HepG2 (cell line): ENCODE results near the gene KCTD16. TPM values are rescaled to one million over a fixed set of nuclear protein-coding genes. Genes with fewer than 3 reads are reported as not detected.

Source experiments
- ATAC-seq: fragments of 200-7000 bp; cut with Tn5 transposase; 3 replicates; pipeline ENCODE4 v1.9.1; 2020; ENCODE audit warnings: mild to moderate bottlenecking, moderate library complexity
- BruUV-seq: library from RNA; stranded (reverse); fragments of 400-500 nt; replicated peaks from 2 replicates; lab custom pipeline; 2021; lab: Mats Ljungman, UMichigan
- CTCF ChIA-PET: fragments of 300-600 bp; formaldehyde crosslinking; extraction: SDS; loops from one replicate; lab custom pipeline; 2021; ENCODE audit warnings: low total read pairs, inconsistent platforms, low intra/inter-chr PET ratio; lab: Yijun Ruan, JAX
- POLR2A ChIA-PET: fragments of 350-600 bp; sonication (Branson Sonifier 250); formaldehyde crosslinking; loops from one replicate; lab custom pipeline; 2020; ENCODE audit warnings: antibody characterized with exemption, inconsistent platforms; lab: Yijun Ruan, JAX
- DNase-seq: peaks from one replicate; pipeline ENCODE4 v3.0.0-alpha.2; 2015; ENCODE audit warnings: low spot score
- FAIRE-seq: peaks from 3 replicates; lab custom pipeline; 2011; peaks lifted over from hg19 to GRCh38; lab: Jason Lieb, UNC
- H2AFZ ChIP-seq: one replicate; pipeline ENCODE4 v1.6.1; 2011; ENCODE audit warnings: low read length, inconsistent platforms
- H3K27ac ChIP-seq: fragments of 300-600 bp; 3 replicates; pipeline ENCODE4 v1.8.0; 2011; ENCODE audit warnings: mixed run types, mild to moderate bottlenecking, mixed read lengths, low read length, inconsistent platforms; ENCODE audit not compliant: insufficient read depth; ENCODE audit errors: extremely low read length
- H3K27me3 ChIP-seq, 2 experiments: fragments of 200-600 bp in 1 of 2; 2 replicates in 1 of 2; 3 replicates in 1 of 2; pipeline versions ENCODE4 v1.6.0 to v1.8.0; 2011; ENCODE audit warnings: low read length in 2 of 2, mild to moderate bottlenecking in 2 of 2, moderate library complexity in 2 of 2, inconsistent platforms in 1 of 2; ENCODE audit not compliant: insufficient read depth in 2 of 2, control insufficient read depth in 1 of 2
- H3K36me3 ChIP-seq, 2 experiments: fragments of 200-600 bp in 1 of 2; replicated peaks in 1 of 2; 2 replicates in 1 of 2; 3 replicates in 1 of 2; pipeline versions ENCODE4 v1.5.1 to v1.8.0; 2011; ENCODE audit warnings: low read length in 2 of 2, inconsistent platforms in 1 of 2; ENCODE audit not compliant: insufficient read depth in 2 of 2, control insufficient read depth in 1 of 2
- H3K4me1 ChIP-seq: 2 replicates; pipeline ENCODE4 v1.5.1; 2012; ENCODE audit warnings: low read length, inconsistent platforms; ENCODE audit not compliant: insufficient read depth
- H3K4me2 ChIP-seq: 2 replicates; pipeline ENCODE4 v1.6.0; 2011; ENCODE audit warnings: low read depth, low read length, inconsistent platforms
- H3K4me3 ChIP-seq, 3 experiments: fragments of 200-600 bp in 1 of 3; sonication (generic), shearing (Covaris generic) in 1 of 3; replicated peaks in 1 of 3; 2 replicates each; pipeline ENCODE4 v1.5.1; 2011 to 2016; ENCODE audit warnings: low read length in 3 of 3, inconsistent platforms in 2 of 3, low read depth in 2 of 3, mild to moderate bottlenecking in 2 of 3, control low read depth in 1 of 3, mixed read lengths in 1 of 3; ENCODE audit not compliant: insufficient read depth in 1 of 3
- H3K79me2 ChIP-seq: one replicate; pipeline ENCODE4 v1.6.1; 2011; ENCODE audit warnings: low read length, inconsistent platforms; ENCODE audit not compliant: insufficient read depth
- H3K9ac ChIP-seq: 2 replicates; pipeline ENCODE4 v1.6.0; 2011; ENCODE audit warnings: mild to moderate bottlenecking, low read depth, low read length, inconsistent platforms; ENCODE audit not compliant: insufficient read depth
- H3K9me3 ChIP-seq: 2 replicates; pipeline ENCODE4 v1.5.1; 2012; ENCODE audit warnings: mild to moderate bottlenecking, low read length
- H4K20me1 ChIP-seq: 2 replicates; pipeline ENCODE4 v1.6.0; 2011; ENCODE audit warnings: inconsistent platforms, mild to moderate bottlenecking, low read length, moderate library complexity; ENCODE audit not compliant: insufficient read depth
- ARID2 ChIP-seq: sonication (generic); formaldehyde crosslinking; IDR thresholded peaks from 2 replicates; pipeline ENCODE4 v1.8.1; 2022; ENCODE audit warnings: mild to moderate bottlenecking, missing genetic modification reagents, borderline replicate concordance
- ATF7 ChIP-seq, 2 experiments: fragments of 450-650 bp in 1 of 2; sonication (generic) in 1 of 2; formaldehyde crosslinking in 1 of 2; IDR thresholded peaks; 2 replicates each; pipeline versions ENCODE4 v1.4.0 to v1.6.1; 2016 to 2020; ENCODE audit warnings: antibody characterized with exemption in 1 of 2, mild to moderate bottlenecking in 1 of 2, missing genetic modification reagents in 1 of 2
- ELF3 ChIP-seq: IDR thresholded peaks from 2 replicates; pipeline ENCODE4 v1.6.1; 2016; ENCODE audit warnings: missing genetic modification reagents, missing compliant biosample characterization
- IKZF1 ChIP-seq: fragments of 450-650 bp; IDR thresholded peaks from 2 replicates; pipeline ENCODE4 v1.7.1; 2016
- NCOA5 ChIP-seq: sonication (generic); formaldehyde crosslinking; IDR thresholded peaks from 2 replicates; pipeline ENCODE4 v1.4.0; 2020; ENCODE audit warnings: missing genetic modification reagents
- NFE2L2 ChIP-seq: fragments of 150-350 bp; IDR thresholded peaks from 2 replicates; pipeline ENCODE4 v1.6.1; 2014; ENCODE audit warnings: low read length
- PHF21A ChIP-seq: sonication (generic); formaldehyde crosslinking; IDR thresholded peaks from 2 replicates; pipeline ENCODE4 v1.5.0; 2020; ENCODE audit warnings: mild to moderate bottlenecking, missing genetic modification reagents
- WGBS: methylation state at CpG from one replicate; pipeline ENCODE4 v1.1.6; 2017; ENCODE audit warnings: low lambda C conversion rate; 5-methylcytosine and 5-hydroxymethylcytosine counted together
- in situ Hi-C: cut with HindIII; loops from 2 replicates; pipeline ENCODE4 v1.10.0; 2017; ENCODE audit warnings: low pct_unique_long_range_greater_than_20kb; ENCODE audit not compliant: extremely low pct_ligation_motif_present
- intact Hi-C: fragments of 100-400 bp; cut with micrococcal nuclease; formaldehyde crosslinking; loops from one replicate; pipeline ENCODE4 v1.10.0; 2022; ENCODE audit not compliant: unreplicated experiment
- polyA plus RNA-seq, 8 experiments: library from polyadenylated mRNA; depleted of rRNA in 3 of 8; stranded (reverse) in 7 of 8; unstranded in 1 of 8; fragments of >200 nt; fragmentation: Illumina TruSeq in 4 of 8; extraction: Trizol in 4 of 8; gene quantifications; 2 replicates each; pipeline versions ENCODE4 v1.2.1 to v1.2.3, GENCODE V29; 2011 to 2016; ENCODE audit warnings: low read depth in 4 of 8, missing spikeins in 1 of 8, mixed read lengths in 1 of 8; ENCODE audit not compliant: insufficient read depth in 1 of 8
- total RNA-seq, 5 experiments: library from RNA; depleted of rRNA; stranded (reverse); fragments of >200 nt; fragmentation: Illumina TruSeq; extraction: Trizol; gene quantifications; 2 replicates each; pipeline ENCODE4 v1.2.3, GENCODE V29; 2016; ENCODE audit warnings: low read depth in 1 of 5

KCTD16 gene
- total and polyA plus RNA-seq, 2 of the 13 experiments (the other 11 are each of a cell fraction or from before 2014, with no cell fraction given) = 0.02 to 0.09 TPM

DNA sequence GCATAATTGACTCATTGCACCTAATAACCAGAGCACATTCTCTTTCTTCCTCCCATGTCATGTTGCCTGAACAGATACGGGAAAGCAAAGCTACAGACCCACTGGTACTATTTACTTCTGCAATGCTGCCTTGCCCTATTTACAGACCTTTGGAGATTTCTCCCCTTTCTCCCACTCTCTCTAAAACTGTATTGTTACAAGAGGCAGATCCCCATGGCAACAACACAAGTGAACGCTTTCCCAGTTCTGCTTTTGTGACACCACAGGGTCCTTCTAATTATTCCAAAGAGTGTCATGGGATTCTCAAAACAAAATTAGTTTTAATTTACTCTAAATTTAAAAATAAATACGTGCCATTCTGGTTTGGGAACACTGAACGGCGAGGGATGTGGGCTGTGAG lies 104.7 kb downstream of the KCTD16 start (continued):
- no peak for TF ChIP-seq NCOA5 (CRISPR knock-in tag)

DNA sequence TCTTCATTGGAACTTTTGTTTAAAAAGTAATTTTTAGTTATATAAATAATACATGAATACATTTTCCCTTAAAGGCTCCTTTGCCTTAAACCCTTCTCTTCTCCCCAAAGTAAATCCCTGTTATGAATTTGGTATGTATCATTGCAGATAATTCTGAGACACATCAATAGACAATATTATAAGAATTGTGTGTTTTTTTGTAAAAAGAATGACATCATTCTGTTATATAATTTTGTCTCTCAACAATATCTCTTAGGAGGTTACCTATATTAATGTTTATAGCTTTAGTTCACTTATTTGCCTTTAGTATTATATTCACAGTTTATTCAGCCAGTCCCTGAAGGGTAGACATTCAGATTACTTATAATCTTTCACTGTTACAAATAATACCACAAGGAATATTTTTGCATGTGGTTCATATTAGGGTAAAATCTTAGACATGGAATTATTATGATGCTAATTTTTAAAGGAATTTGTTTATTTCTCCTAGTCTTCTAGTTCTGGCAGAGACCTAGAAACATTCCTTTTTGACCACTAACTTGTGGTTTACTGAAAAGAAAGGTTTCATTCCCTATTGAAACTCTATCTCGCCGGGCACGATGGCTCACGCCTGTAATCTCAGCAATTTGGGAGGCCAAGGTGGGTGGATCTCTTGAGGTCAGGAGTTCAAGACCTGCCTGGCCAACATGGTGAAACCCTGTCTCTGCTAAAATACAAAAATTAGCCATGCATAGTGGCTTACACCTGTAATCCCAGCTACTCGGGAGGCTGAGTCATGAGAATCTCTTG lies 105.6 kb downstream of the KCTD16 start:
- H3K9ac ChIP-seq = no peak overlapping the region
- TF ChIP-seq PHF21A (no peak), ATF7 (IDR thresholded peaks at IDR 0.05) (peak; percentile 83), ATF7 (CRISPR knock-in tag; IDR thresholded peaks at IDR 0.05) (no peak)
- TF ChIP-seq, all 625 proteins: peak for 1
- H3K4me1 ChIP-seq = no peaks in the 10 kb centered on the region
- no peaks in the 10 kb centered on the region for H4K20me1 ChIP-seq
- H3K27me3 ChIP-seq = no peaks in the 10 kb centered on the region
- H3K4me2 ChIP-seq = no peak overlapping the region
- in situ Hi-C loops (no loop called here), intact Hi-C loops (no loop called here)
- no TSS peak for BruUV-seq
- H3K79me2 ChIP-seq = no peaks in the 10 kb centered on the region
- ChIA-PET CTCF (no interaction called here), POLR2A (no interaction called here)
- H3K27ac ChIP-seq = no peak overlapping the region
- no peak for DNase-seq
- H2AFZ ChIP-seq = no peak overlapping the region
- FAIRE-seq = no peak
- WGBS = under 1% methylated on average over 5 of the region's 5 CpGs
- H3K4me3 ChIP-seq = no peak overlapping the region
- H3K9me3 ChIP-seq = no peaks in the 10 kb centered on the region
- H3K36me3 ChIP-seq = no peaks in the 10 kb centered on the region
- no peak for ATAC-seq

DNA sequence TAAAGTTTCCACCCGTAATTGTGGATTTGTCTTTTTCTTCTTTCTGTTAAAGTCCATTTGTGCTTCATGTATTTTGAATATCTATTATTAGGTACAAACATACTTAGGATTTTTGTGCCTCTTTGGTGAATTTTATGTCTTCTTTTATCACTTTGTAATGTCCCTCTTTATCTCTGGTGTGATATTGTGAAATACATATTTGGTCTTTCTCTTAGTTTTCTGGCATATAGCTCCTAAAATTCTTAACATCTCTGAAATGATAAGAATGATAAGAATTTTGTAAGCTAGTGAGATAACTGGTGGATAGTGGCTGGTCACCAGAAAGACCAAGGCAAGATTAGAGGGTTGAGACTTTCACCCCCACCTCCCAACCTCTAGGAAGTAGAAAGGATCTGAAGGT lies 111.1 kb downstream of the KCTD16 start:
- no peak for FAIRE-seq
- DNase-seq = no peak
- TF ChIP-seq ELF3 (CRISPR knock-in tag) (no peak), NFE2L2 (no peak), ARID2 (CRISPR knock-in tag) (no peak), IKZF1 (no peak)
- H3K27ac ChIP-seq = no peak overlapping the region
- in situ Hi-C loops (no loop called here), intact Hi-C loops (no loop called here)
- no TSS peak for BruUV-seq
- H3K4me2 ChIP-seq = no peak overlapping the region
- no peaks in the 10 kb centered on the region for H3K27me3 ChIP-seq
- no peaks in the 10 kb centered on the region for H4K20me1 ChIP-seq
- H3K9me3 ChIP-seq = no peaks in the 10 kb centered on the region
- no peaks in the 10 kb centered on the region for H3K36me3 ChIP-seq
- no peak overlapping the region for H3K9ac ChIP-seq
- H3K79me2 ChIP-seq = no peaks in the 10 kb centered on the region
- POLR2A ChIA-PET = no interaction called here
- H3K4me3 ChIP-seq = no peak overlapping the region
- WGBS = 0% methylated on average over 1 of the region's 1 CpG
- no peaks in the 10 kb centered on the region for H3K4me1 ChIP-seq
- no peak overlapping the region for H2AFZ ChIP-seq
- no peak for ATAC-seq
- CTCF ChIA-PET = no interaction called here
